SU-DHL-6 (cell line): ENCODE data around the gene CUTC.

Source experiments
- H2AFZ ChIP-seq: fragments of 200-600 bp; sonication (generic); 2 replicates; pipeline ENCODE4 v1.6.1; 2014; ENCODE audit warnings: low read depth, mild to moderate bottlenecking, moderate library complexity, mixed read lengths, antibody characterized with exemption, low read length; ENCODE audit not compliant: severe bottlenecking
- H3F3A ChIP-seq: fragments of 200-600 bp; shearing (Covaris generic); 2 replicates; pipeline ENCODE4 v1.6.0; 2016; ENCODE audit warnings: antibody characterized with exemption, mild to moderate bottlenecking; ENCODE audit not compliant: insufficient read depth
- H3K27ac ChIP-seq: fragments of 200-600 bp; sonication (generic); 2 replicates; pipeline ENCODE4 v1.5.1; 2016; ENCODE audit warnings: low read depth, mild to moderate bottlenecking, low read length, moderate library complexity, mixed read lengths
- H3K27me3 ChIP-seq: fragments of 200-600 bp; sonication (generic), shearing (Covaris generic); 2 replicates; pipeline ENCODE4 v1.6.0; 2014; ENCODE audit warnings: mild to moderate bottlenecking, low read length
- H3K36me3 ChIP-seq: fragments of 200-600 bp; sonication (generic); 2 replicates; pipeline ENCODE4 v1.6.1; 2014; ENCODE audit warnings: mild to moderate bottlenecking, low read length, mixed read lengths
- H3K4me2 ChIP-seq: fragments of 300-600, 200-600 bp; shearing (Covaris generic), sonication (generic); 2 replicates; pipeline ENCODE4 v1.6.0; 2014; ENCODE audit warnings: low read length, low read depth, mild to moderate bottlenecking; ENCODE audit not compliant: poor library complexity, severe bottlenecking
- H3K4me3 ChIP-seq: fragments of 200-600 bp; sonication (generic); 2 replicates; pipeline ENCODE4 v1.5.1; 2014; ENCODE audit warnings: antibody characterized with exemption, low read length, mild to moderate bottlenecking, mixed read lengths; ENCODE audit not compliant: insufficient read depth, poor library complexity, severe bottlenecking
- H3K79me2 ChIP-seq: fragments of 200-600 bp; sonication (generic); 2 replicates; pipeline ENCODE4 v1.6.1; 2014; ENCODE audit warnings: mild to moderate bottlenecking, low read length, moderate library complexity; ENCODE audit not compliant: insufficient read depth
- H3K9ac ChIP-seq: fragments of 200-600 bp; sonication (generic); 2 replicates; pipeline ENCODE4 v1.7.0; 2014; ENCODE audit warnings: mild to moderate bottlenecking, low read length
- H3K9me2 ChIP-seq: fragments of 200-600 bp; sonication (generic); replicated peaks from 2 replicates; pipeline ENCODE4 v1.6.1; 2014; ENCODE audit warnings: low read length; ENCODE audit not compliant: insufficient read depth
- H3K9me3 ChIP-seq: fragments of 200-600 bp; sonication (generic); 2 replicates; pipeline ENCODE4 v1.6.1; 2014; ENCODE audit warnings: low read length, mixed read lengths; ENCODE audit not compliant: insufficient read depth
- H4K20me1 ChIP-seq: fragments of 200-600 bp; sonication (generic); 2 replicates; pipeline ENCODE4 v1.6.1; 2014; ENCODE audit warnings: low read depth, mild to moderate bottlenecking, antibody characterized with exemption, low read length, moderate library complexity, mixed read lengths
- CTCF ChIP-seq: fragments of 200-600 bp; sonication (generic); IDR thresholded peaks from one replicate; pipeline ENCODE4 v1.5.1; 2017; ENCODE audit warnings: antibody characterized with exemption, mild to moderate bottlenecking, low read length, moderate library complexity; ENCODE audit not compliant: insufficient read depth, poor library complexity, severe bottlenecking
- EZH2phosphoT487 ChIP-seq: fragments of 200-600 bp; sonication (generic), shearing (Covaris generic); conservative IDR thresholded peaks from 2 replicates; pipeline ENCODE4 v1.6.1; 2018; ENCODE audit warnings: mild to moderate bottlenecking, antibody characterized with exemption, low read length, moderate library complexity, mixed read lengths

The CUTC gene

GRCh38 chr10:99781734-99782429 lies 49.8 kb downstream of the CUTC start:
- no peaks in the 10 kb centered on the region for H3K36me3 ChIP-seq
- H3K9ac ChIP-seq = no peak overlapping the region
- H3K9me3 ChIP-seq = no peaks in the 10 kb centered on the region
- TF ChIP-seq CTCF = no peak
- TF ChIP-seq EZH2phosphoT487 = no peak
- H3K4me2 ChIP-seq = no peak overlapping the region
- no peak overlapping the region for H3K4me3 ChIP-seq
- no peaks in the 10 kb centered on the region for H3K9me2 ChIP-seq
- H3K27ac ChIP-seq = no peak overlapping the region
- H2AFZ ChIP-seq = no peak overlapping the region
- H3K27me3 ChIP-seq = no peaks in the 10 kb centered on the region
- H4K20me1 ChIP-seq = no peaks in the 10 kb centered on the region
- H3F3A ChIP-seq = peaks cover 5% of the 10 kb centered on the region; the same call in 1 of the 2 replicates
- H3K79me2 ChIP-seq = no peaks in the 10 kb centered on the region

- Histone ChIP-seq H3K36me3 (no peaks in the 10 kb centered on the region), H3K9me2 (no peaks in the 10 kb centered on the region), H3K79me2 (no peaks in the 10 kb centered on the region), H4K20me1 (no peaks in the 10 kb centered on the region), H3K27ac (no peak within 1 kb of the TSS), H3K4me3 (no peak within 1 kb of the TSS), H2AFZ (no peak within 1 kb of the TSS), H3K9me3 (no peaks in the 10 kb centered on the region), H3F3A (peaks cover 5% of the 10 kb centered on the region; the same call in 1 of the 2 replicates), H3K4me2 (no peak within 1 kb of the TSS), H3K27me3 (no peaks in the 10 kb centered on the region), H3K9ac (no peak within 1 kb of the TSS)
- TF ChIP-seq EZH2phosphoT487 (no peak), CTCF (no peak)
Measured at GRCh38 chr10:99782447-99783286, 50.6 kb downstream of the CUTC start, which contains the start of gene ABCC2. Gene ABCC2 (plus strand): TSS chr10:99782640. CDS start chr10:99782845, 205 bp downstream.

- Histone ChIP-seq H3K79me2 (no peaks in the 10 kb centered on the region), H3K27me3 (no peaks in the 10 kb centered on the region), H3K9me2 (no peaks in the 10 kb centered on the region), H3K27ac (no peak overlapping the region), H3K36me3 (no peaks in the 10 kb centered on the region), H4K20me1 (no peaks in the 10 kb centered on the region), H2AFZ (no peak overlapping the region), H3K9me3 (no peaks in the 10 kb centered on the region), H3K4me3 (no peak overlapping the region), H3F3A (no peaks in the 10 kb centered on the region), H3K9ac (no peak overlapping the region), H3K4me2 (no peak overlapping the region)
- TF ChIP-seq EZH2phosphoT487 (no peak), CTCF (no peak)
Measured at GRCh38 chr10:99784016-99784726, 52.1 kb downstream of the CUTC start.
